CD14-positive monocyte (primary cell): ENCODE data around the gene COL5A2. TPM values are rescaled to one million over a fixed set of nuclear protein-coding genes. Genes with fewer than 3 reads are reported as not detected.

Experiments
- DNase-seq, 3 donors: peaks; one replicate each; pipeline ENCODE4 v3.0.0-alpha.2; 2011 to 2022
- H2AFZ ChIP-seq: 2 replicates; pipeline ENCODE4 v1.6.0; 2012; ENCODE audit warnings: mild to moderate bottlenecking, low read depth, low read length, inconsistent platforms; ENCODE audit not compliant: insufficient read depth, poor library complexity, severe bottlenecking
- H3K27ac ChIP-seq, 2 donors: 1 replicate in 1 of 2; 2 replicates in 1 of 2; pipeline ENCODE4 v1.5.1; 2012 to 2013; ENCODE audit warnings: low read length in 2 of 2, control low read depth in 1 of 2, inconsistent platforms in 1 of 2, low read depth in 1 of 2, mild to moderate bottlenecking in 1 of 2
- H3K27me3 ChIP-seq, 2 donors: one replicate each; pipeline versions ENCODE4 v1.6.0 to v1.6.1; 2011 to 2013; ENCODE audit warnings: low read length in 2 of 2; ENCODE audit not compliant: control insufficient read depth in 2 of 2, insufficient read depth in 2 of 2
- H3K36me3 ChIP-seq, 2 donors: replicated peaks in 1 of 2; 1 replicate in 1 of 2; 2 replicates in 1 of 2; pipeline versions ENCODE4 v1.5.1 to v1.6.1; 2012 to 2013; ENCODE audit warnings: low read length in 2 of 2, control low read depth in 1 of 2, inconsistent platforms in 1 of 2, mild to moderate bottlenecking in 1 of 2; ENCODE audit not compliant: insufficient read depth in 2 of 2, control insufficient read depth in 1 of 2
- H3K4me1 ChIP-seq, 2 donors: 1 replicate in 1 of 2; 2 replicates in 1 of 2; pipeline versions ENCODE4 v1.5.1 to v1.6.1; 2012 to 2013; ENCODE audit warnings: low read length in 2 of 2, control low read depth in 1 of 2, inconsistent platforms in 1 of 2, mild to moderate bottlenecking in 1 of 2, moderate library complexity in 1 of 2; ENCODE audit not compliant: insufficient read depth in 2 of 2, control insufficient read depth in 1 of 2
- H3K4me2 ChIP-seq: replicated peaks from 2 replicates; pipeline ENCODE3; 2012; ENCODE audit warnings: low read length, moderate library complexity, mild to moderate bottlenecking; ENCODE audit not compliant: poor library complexity, severe bottlenecking; ENCODE audit errors: extremely low read depth
- H3K4me3 ChIP-seq, 3 experiments: fragments of 200-600 bp in 1 of 3; sonication (generic) in 1 of 3; replicated peaks in 1 of 3; 1 replicate in 2 of 3; 2 replicates in 1 of 3; pipeline ENCODE4 v1.5.1; 2011 to 2013; ENCODE audit warnings: low read length in 3 of 3, mild to moderate bottlenecking in 3 of 3, control low read depth in 2 of 3, low read depth in 2 of 3, inconsistent platforms in 1 of 3, moderate library complexity in 1 of 3
- H3K79me2 ChIP-seq: 2 replicates; pipeline ENCODE4 v1.6.0; 2012; ENCODE audit warnings: mild to moderate bottlenecking, control low read depth, inconsistent platforms, low read length, moderate library complexity; ENCODE audit not compliant: insufficient read depth
- H3K9ac ChIP-seq: 2 replicates; pipeline ENCODE4 v1.6.0; 2017; ENCODE audit warnings: low read length, mild to moderate bottlenecking; ENCODE audit not compliant: insufficient read depth, poor library complexity, severe bottlenecking
- H3K9me3 ChIP-seq, 2 donors: replicated peaks in 1 of 2; 1 replicate in 1 of 2; 2 replicates in 1 of 2; pipeline versions ENCODE4 v1.5.1 to v1.6.1; 2012 to 2013; ENCODE audit warnings: low read length in 2 of 2, control low read depth in 1 of 2; ENCODE audit not compliant: control insufficient read depth in 1 of 2, insufficient read depth in 1 of 2
- H4K20me1 ChIP-seq: 2 replicates; pipeline ENCODE4 v1.6.0; 2012; ENCODE audit warnings: mild to moderate bottlenecking, low read length, control low read depth, moderate library complexity; ENCODE audit not compliant: insufficient read depth
- H3K27ac Mint-ChIP-seq, 7 donors: one replicate each; pipeline ENCODE4 v1.8.0; 2020; ENCODE audit warnings: mild to moderate bottlenecking in 7 of 7, mixed read lengths in 7 of 7, moderate library complexity in 6 of 7, inconsistent platforms in 2 of 7
- H3K27me3 Mint-ChIP-seq, 3 donors: one replicate each; pipeline ENCODE4 v1.8.0; 2021 to 2022; ENCODE audit warnings: low read depth in 3 of 3, mild to moderate bottlenecking in 3 of 3, mixed read lengths in 3 of 3, moderate library complexity in 3 of 3, inconsistent platforms in 1 of 3
- H3K36me3 Mint-ChIP-seq, 2 donors: one replicate each; pipeline ENCODE4 v1.8.0; 2020; ENCODE audit warnings: mixed read lengths in 2 of 2, inconsistent platforms in 1 of 2, mild to moderate bottlenecking in 1 of 2
- H3K4me1 Mint-ChIP-seq: one replicate; pipeline ENCODE4 v1.8.0; 2020; ENCODE audit warnings: mild to moderate bottlenecking, mixed read lengths
- H3K4me3 Mint-ChIP-seq, 2 donors: one replicate each; pipeline ENCODE4 v1.8.0; 2020; ENCODE audit warnings: mild to moderate bottlenecking in 2 of 2, mixed read lengths in 2 of 2, moderate library complexity in 1 of 2
- H3K9me3 Mint-ChIP-seq, 7 donors: one replicate each; pipeline ENCODE4 v1.8.0; 2020 to 2022; ENCODE audit warnings: mixed read lengths in 7 of 7, mild to moderate bottlenecking in 6 of 7, moderate library complexity in 6 of 7, inconsistent platforms in 2 of 7
- WGBS: methylation state at CpG from one replicate; pipeline ENCODE4 v1.1.5; 2013; ENCODE audit warnings: missing lambda C conversion rate; ENCODE audit not compliant: insufficient coverage; 5-methylcytosine and 5-hydroxymethylcytosine counted together
- intact Hi-C, 2 donors: fragments of 100-400 bp; cut with micrococcal nuclease; formaldehyde crosslinking; loops; one replicate each; pipeline versions ENCODE4 v1.15.0 to v1.15.1; 2023
- polyA plus RNA-seq, 3 donors: library from polyadenylated mRNA; depleted of rRNA in 1 of 3; unstranded in 2 of 3; stranded (reverse) in 1 of 3; fragments of 300-500 nt in 2 of 3; fragments of >200 nt in 1 of 3; fragmentation: Illumina TruSeq in 2 of 3; gene quantifications; 1 replicate in 2 of 3; 2 replicates in 1 of 3; pipeline ENCODE4 v1.2.3, GENCODE V29; 2012 to 2021
- TF ChIP-seq, protein P1 (sequence below): fragments of 200-600 bp; IDR thresholded peaks from one replicate; pipeline ENCODE4 v1.8.0; 2022; ENCODE audit warnings: antibody characterized with exemption, mild to moderate bottlenecking

COL5A2 gene
- polyA plus RNA-seq, 3 donors, result 0.13 TPM; not detected in 2

DNA sequence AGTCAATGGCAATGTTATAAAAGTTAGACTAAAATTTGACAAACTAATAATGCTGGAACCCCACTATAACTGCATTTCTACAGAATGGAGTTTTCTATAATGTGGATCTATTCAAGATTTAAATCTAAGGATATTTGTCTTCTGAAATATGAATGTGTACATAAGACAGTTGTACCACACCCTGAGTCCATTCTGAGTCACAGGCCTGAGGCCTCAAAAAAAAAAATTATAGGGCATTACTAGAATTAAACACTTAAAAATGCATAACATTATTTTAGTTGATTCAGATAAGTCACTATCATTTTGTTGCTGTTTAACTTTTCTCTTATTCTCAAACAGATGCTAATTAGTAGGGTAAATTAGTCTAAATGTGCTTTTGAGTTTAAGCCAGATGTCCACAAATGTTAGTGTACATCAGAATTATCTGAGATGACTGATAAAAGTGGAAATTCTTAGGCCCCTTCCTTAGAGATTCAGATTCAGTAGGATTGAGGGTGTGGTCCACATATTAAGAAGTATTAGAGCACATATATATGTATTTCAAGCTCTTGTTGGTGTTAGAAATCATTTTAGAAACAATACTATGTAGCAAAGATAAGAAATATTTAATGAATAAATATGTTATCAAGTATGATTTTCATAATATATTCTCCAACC, 42.4 kb upstream of the COL5A2 start:
- peaks cover 0 to 2% (median 0%) of the 10 kb centered on the region in 3 donors for H3K27me3 Mint-ChIP-seq
- Histone ChIP-seq H3K9ac (no peak overlapping the region), H3K4me2 (no peak overlapping the region), H3K27me3 (no peaks in the 10 kb centered on the region), H3K36me3 (no peaks in the 10 kb centered on the region), H4K20me1 (no peaks in the 10 kb centered on the region), H3K9me3 (no peaks in the 10 kb centered on the region), H3K27ac (no peak overlapping the region), H3K4me3 (no peak overlapping the region), H3K4me1 (no peaks in the 10 kb centered on the region), H2AFZ (no peak overlapping the region), H3K79me2 (no peaks in the 10 kb centered on the region)
- no peak for DNase-seq
- H3K4me1 Mint-ChIP-seq, result no peaks in the 10 kb centered on the region
- intact Hi-C loops, result no loop called here
- H3K9me3 Mint-ChIP-seq, result peaks cover 0 to 2% (median 0%) of the 10 kb centered on the region in 7 donors
- TF ChIP-seq, protein P1, sequence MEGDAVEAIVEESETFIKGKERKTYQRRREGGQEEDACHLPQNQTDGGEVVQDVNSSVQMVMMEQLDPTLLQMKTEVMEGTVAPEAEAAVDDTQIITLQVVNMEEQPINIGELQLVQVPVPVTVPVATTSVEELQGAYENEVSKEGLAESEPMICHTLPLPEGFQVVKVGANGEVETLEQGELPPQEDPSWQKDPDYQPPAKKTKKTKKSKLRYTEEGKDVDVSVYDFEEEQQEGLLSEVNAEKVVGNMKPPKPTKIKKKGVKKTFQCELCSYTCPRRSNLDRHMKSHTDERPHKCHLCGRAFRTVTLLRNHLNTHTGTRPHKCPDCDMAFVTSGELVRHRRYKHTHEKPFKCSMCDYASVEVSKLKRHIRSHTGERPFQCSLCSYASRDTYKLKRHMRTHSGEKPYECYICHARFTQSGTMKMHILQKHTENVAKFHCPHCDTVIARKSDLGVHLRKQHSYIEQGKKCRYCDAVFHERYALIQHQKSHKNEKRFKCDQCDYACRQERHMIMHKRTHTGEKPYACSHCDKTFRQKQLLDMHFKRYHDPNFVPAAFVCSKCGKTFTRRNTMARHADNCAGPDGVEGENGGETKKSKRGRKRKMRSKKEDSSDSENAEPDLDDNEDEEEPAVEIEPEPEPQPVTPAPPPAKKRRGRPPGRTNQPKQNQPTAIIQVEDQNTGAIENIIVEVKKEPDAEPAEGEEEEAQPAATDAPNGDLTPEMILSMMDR, result no peak
- H3K27ac Mint-ChIP-seq, result no peak overlapping the region
- H3K4me3 Mint-ChIP-seq, result no peak overlapping the region
- H3K36me3 Mint-ChIP-seq, result no peaks in the 10 kb centered on the region

DNA sequence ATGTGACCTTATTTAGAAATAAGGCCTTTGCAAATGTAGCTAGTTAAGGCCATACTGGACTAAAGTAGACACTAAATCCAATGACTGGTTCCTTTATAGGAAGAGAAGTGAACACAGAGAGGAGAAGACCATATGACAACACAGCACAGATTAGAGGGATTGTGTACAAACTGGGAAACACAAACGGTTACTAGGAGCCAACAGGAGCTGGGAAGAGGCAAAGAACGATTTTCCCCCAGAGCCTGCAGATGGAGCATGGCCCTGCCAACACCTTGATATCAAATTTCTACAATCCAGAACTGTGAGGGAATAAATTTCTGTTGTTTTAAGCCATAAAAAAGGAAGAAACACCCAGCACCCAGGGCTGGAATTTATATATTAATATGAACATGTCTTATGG, 38.7 kb upstream of the COL5A2 start:
- H3K27me3 ChIP-seq, result no peaks in the 10 kb centered on the region
- TF ChIP-seq, protein P1, result no peak
- H4K20me1 ChIP-seq, result no peaks in the 10 kb centered on the region
- no peaks in the 10 kb centered on the region for H3K36me3 ChIP-seq
- no peaks in the 10 kb centered on the region for H3K4me1 ChIP-seq
- no peaks in the 10 kb centered on the region for H3K36me3 Mint-ChIP-seq
- intact Hi-C loops, result no loop called here
- H3K27me3 Mint-ChIP-seq, result peaks cover 0 to 2% (median 0%) of the 10 kb centered on the region in 3 donors
- no CpG with 5 or more reads among the region's 2 CpGs for WGBS
- H2AFZ ChIP-seq, result no peak overlapping the region
- H3K4me1 Mint-ChIP-seq, result no peaks in the 10 kb centered on the region
- H3K9me3 Mint-ChIP-seq, result peaks cover 0 to 2% (median 0%) of the 10 kb centered on the region in 7 donors
- no peaks in the 10 kb centered on the region for H3K9me3 ChIP-seq
- H3K9ac ChIP-seq, result no peak overlapping the region
- no peak overlapping the region for H3K4me3 Mint-ChIP-seq
- no peak for DNase-seq
- no peak overlapping the region for H3K4me3 ChIP-seq
- H3K4me2 ChIP-seq, result no peak overlapping the region
- H3K27ac ChIP-seq, result no peak overlapping the region
- H3K79me2 ChIP-seq, result no peaks in the 10 kb centered on the region
- H3K27ac Mint-ChIP-seq, result no peak overlapping the region
